MG63 (cell line): ENCODE data around the gene HNRNPK. TPM values are rescaled to one million over a fixed set of nuclear protein-coding genes. Genes with fewer than 3 reads are reported as not detected.
"Not testable (repeated sequence)": the region's sequence is repeated elsewhere in the genome, so short reads cannot be mapped to it uniquely, and the experiment has no call there.

Experiments
- DNase-seq: peaks from one replicate; pipeline ENCODE4 v3.0.0-alpha.2; 2020
- H3K27me3 ChIP-seq: fragments of 250-450 bp; sonication (Bioruptor Pico); 2 replicates; pipeline ENCODE4 v1.5.1; 2020; ENCODE audit warnings: mild to moderate bottlenecking, moderate library complexity
- H3K36me3 ChIP-seq: fragments of 250-450 bp; sonication (Bioruptor Pico); 2 replicates; pipeline ENCODE4 v1.5.1; 2020; ENCODE audit warnings: mild to moderate bottlenecking, moderate library complexity
- H3K4me3 ChIP-seq: fragments of 250-450 bp; sonication (Bioruptor Pico); 2 replicates; pipeline ENCODE4 v1.5.1; 2020; ENCODE audit warnings: mild to moderate bottlenecking, moderate library complexity
- H3K9me3 ChIP-seq: fragments of 250-450 bp; sonication (Bioruptor Pico); 2 replicates; pipeline ENCODE4 v1.5.1; 2020; ENCODE audit warnings: mild to moderate bottlenecking, moderate library complexity
- total RNA-seq: library from RNA; depleted of rRNA; stranded (reverse); fragments of >200 nt; shearing (Covaris generic); gene quantifications from 2 replicates; pipeline ENCODE4 v1.2.3, GENCODE V29; 2014; ENCODE audit warnings: low replicate concordance

HNRNPK gene
- total RNA-seq, 1 experiment from 2014 or later: 753 TPM

GRCh38 chr9:83956436-83957247 is 23.4 kb downstream of the HNRNPK start:
- Histone ChIP-seq H3K9me3 (no peaks in the 10 kb centered on the region), H3K4me3 (peak overlapping the region; percentile 61), H3K27me3 (no peaks in the 10 kb centered on the region), H3K36me3 (peaks cover 5% of the 10 kb centered on the region; the same call in 1 of the 2 replicates)
- peak; percentile 76 for DNase-seq

- DNase-seq: peak; percentile 18
- peak overlapping the region; percentile 61 for H3K4me3 ChIP-seq
- H3K9me3 ChIP-seq: no peaks in the 10 kb centered on the region
- H3K36me3 ChIP-seq: peaks cover 5% of the 10 kb centered on the region; the same call in 1 of the 2 replicates
- H3K27me3 ChIP-seq: no peaks in the 10 kb centered on the region
Measured at GRCh38 chr9:83956086-83956435, 24.0 kb downstream of the HNRNPK start.

GRCh38 chr9:83948096-83948495 is 31.9 kb downstream of the HNRNPK start:
- peaks cover 12% of the 10 kb centered on the region for H3K36me3 ChIP-seq
- H3K27me3 ChIP-seq, H3K9me3 ChIP-seq, H3K4me3 ChIP-seq, DNase-seq: not testable (repeated sequence)

- DNase-seq: no peak
- no peaks in the 10 kb centered on the region for H3K9me3 ChIP-seq
- H3K27me3 ChIP-seq: no peaks in the 10 kb centered on the region
- H3K36me3 ChIP-seq: peaks cover 6% of the 10 kb centered on the region
- no peak overlapping the region for H3K4me3 ChIP-seq
Measured at GRCh38 chr9:83940590-83941303, 39.3 kb downstream of the HNRNPK start.

- no peak for DNase-seq
- Histone ChIP-seq H3K4me3 (no peak overlapping the region), H3K9me3 (no peaks in the 10 kb centered on the region), H3K36me3 (no peaks in the 10 kb centered on the region; the same call in none of the 2 replicates), H3K27me3 (no peaks in the 10 kb centered on the region)
Measured at GRCh38 chr9:83937861-83938455, 42.1 kb downstream of the HNRNPK start.

- DNase-seq: no peak
- no peak overlapping the region for H3K4me3 ChIP-seq
- no peaks in the 10 kb centered on the region for H3K27me3 ChIP-seq
- no peaks in the 10 kb centered on the region for H3K9me3 ChIP-seq
- no peaks in the 10 kb centered on the region; the same call in 1 of the 2 replicates for H3K36me3 ChIP-seq
Measured at GRCh38 chr9:83936523-83936922, 43.5 kb downstream of the HNRNPK start.

- DNase-seq: peak; percentile 24
- H3K36me3 ChIP-seq: no peaks in the 10 kb centered on the region; the same call in 1 of the 2 replicates
- no peak overlapping the region for H3K4me3 ChIP-seq
- H3K9me3 ChIP-seq: no peaks in the 10 kb centered on the region
- H3K27me3 ChIP-seq: no peaks in the 10 kb centered on the region
Measured at GRCh38 chr9:83935276-83935935, 44.6 kb downstream of the HNRNPK start.

GRCh38 chr9:83934569-83935275 is 45.3 kb downstream of the HNRNPK start:
- Histone ChIP-seq H3K4me3 (no peak overlapping the region), H3K36me3 (no peaks in the 10 kb centered on the region; the same call in 1 of the 2 replicates), H3K27me3 (no peaks in the 10 kb centered on the region), H3K9me3 (no peaks in the 10 kb centered on the region)
- peak; percentile 29 for DNase-seq

GRCh38 chr9:83933790-83934189 is 46.2 kb downstream of the HNRNPK start:
- Histone ChIP-seq H3K36me3 (no peaks in the 10 kb centered on the region; the same call in 1 of the 2 replicates), H3K9me3 (no peaks in the 10 kb centered on the region), H3K27me3 (no peaks in the 10 kb centered on the region), H3K4me3 (no peak overlapping the region)
- no peak for DNase-seq

- Histone ChIP-seq H3K36me3 (no peaks in the 10 kb centered on the region), H3K9me3 (no peaks in the 10 kb centered on the region), H3K4me3 (no peak overlapping the region), H3K27me3 (no peaks in the 10 kb centered on the region)
- DNase-seq: no peak
Measured at GRCh38 chr9:83932851-83933250, 47.2 kb downstream of the HNRNPK start.

- Histone ChIP-seq H3K9me3 (no peaks in the 10 kb centered on the region), H3K27me3 (no peaks in the 10 kb centered on the region), H3K36me3 (no peaks in the 10 kb centered on the region), H3K4me3 (no peak overlapping the region)
- no peak for DNase-seq
Measured at GRCh38 chr9:83932011-83932410, 48.0 kb downstream of the HNRNPK start.

- Histone ChIP-seq H3K36me3 (no peaks in the 10 kb centered on the region), H3K4me3 (no peak overlapping the region), H3K27me3 (no peaks in the 10 kb centered on the region), H3K9me3 (no peaks in the 10 kb centered on the region)
- no peak for DNase-seq
Measured at GRCh38 chr9:83930881-83931280, 49.1 kb downstream of the HNRNPK start.

- H3K9me3 ChIP-seq: no peaks in the 10 kb centered on the region
- H3K27me3 ChIP-seq: no peaks in the 10 kb centered on the region
- DNase-seq: no peak
- H3K36me3 ChIP-seq: no peaks in the 10 kb centered on the region
- no peak overlapping the region for H3K4me3 ChIP-seq
Measured at GRCh38 chr9:83927591-83927990, 52.4 kb downstream of the HNRNPK start.

- Histone ChIP-seq H3K9me3 (no peaks in the 10 kb centered on the region), H3K27me3 (no peaks in the 10 kb centered on the region), H3K36me3 (no peaks in the 10 kb centered on the region), H3K4me3 (peak within 1 kb of the TSS; percentile 63)
- DNase-seq: peak; percentile 96
Measured at GRCh38 chr9:83920927-83921707, 58.9 kb downstream of the HNRNPK start, which contains the start of gene KIF27. Gene KIF27, minus strand, starts transcription at chr9:83921432. Its CDS starts 5,841 bp downstream, at chr9:83915591.

- H3K9me3 ChIP-seq: no peaks in the 10 kb centered on the region
- no peaks in the 10 kb centered on the region for H3K27me3 ChIP-seq
- H3K36me3 ChIP-seq: no peaks in the 10 kb centered on the region
- peak overlapping the region; percentile 63 for H3K4me3 ChIP-seq
- DNase-seq: no peak
Measured at GRCh38 chr9:83920469-83920926, 59.5 kb downstream of the HNRNPK start.
